AG10803 (cell line): ENCODE data around the gene HAO2.
A peak's percentile ranks its signal among the peaks of the same experiment; 100 is the strongest.

ENCODE experiments used
- DNase-seq: peaks from one replicate; pipeline ENCODE4 v3.0.0; 2010; ENCODE audit warnings: low read depth
- H3K4me3 ChIP-seq: 2 replicates; pipeline ENCODE4 v1.5.1; 2011; ENCODE audit warnings: mild to moderate bottlenecking, low read length, control low read depth
- CTCF ChIP-seq: conservative IDR thresholded peaks from 2 replicates; pipeline ENCODE4 v1.5.1; 2011; ENCODE audit warnings: mild to moderate bottlenecking, low read length, control low read depth, inconsistent platforms

HAO2 gene

GRCh38 chr1:119361205-119361604, 7.4 kb upstream of the HAO2 start:
- no peak for TF ChIP-seq CTCF
- H3K4me3 ChIP-seq, result no peak overlapping the region
- no peak for DNase-seq

GRCh38 chr1:119361620-119362344, 6.8 kb upstream of the HAO2 start:
- DNase-seq, result peak; percentile 10
- no peak for TF ChIP-seq CTCF
- H3K4me3 ChIP-seq, result no peak overlapping the region

GRCh38 chr1:119363162-119363561, 5.4 kb upstream of the HAO2 start:
- no peak for TF ChIP-seq CTCF
- H3K4me3 ChIP-seq, result no peak overlapping the region
- no peak for DNase-seq

- no peak for TF ChIP-seq CTCF
- DNase-seq, result peak; percentile 17
Observed at GRCh38 chr1:119364640-119365039, 3.9 kb upstream of the HAO2 start.

GRCh38 chr1:119366424-119366823, 2.2 kb upstream of the HAO2 start:
- no peak for DNase-seq
- no peak overlapping the region for H3K4me3 ChIP-seq
- no peak for TF ChIP-seq CTCF

More at GRCh38 chr1:119364640-119365039, 3.9 kb upstream of the HAO2 start:
- no peak overlapping the region for H3K4me3 ChIP-seq

GRCh38 chr1:119367432-119368124, 1.0 kb upstream of the HAO2 start:
- no peak overlapping the region for H3K4me3 ChIP-seq
- peak; percentile 56 for DNase-seq
- TF ChIP-seq CTCF, result peak; percentile 99

GRCh38 chr1:119370748-119371147, 2.2 kb downstream of the HAO2 start:
- no peak for DNase-seq
- H3K4me3 ChIP-seq, result no peak overlapping the region
- no peak for TF ChIP-seq CTCF
